HepG2 (cell line): ENCODE data around the gene NDNF. TPM values are rescaled to one million over a fixed set of nuclear protein-coding genes. Genes with fewer than 3 reads are reported as not detected.

ENCODE experiments used
- ATAC-seq: fragments of 200-7000 bp; cut with Tn5 transposase; 3 replicates; pipeline ENCODE4 v1.9.1; 2020; ENCODE audit warnings: mild to moderate bottlenecking, moderate library complexity
- BruUV-seq: library from RNA; stranded (reverse); fragments of 400-500 nt; replicated peaks from 2 replicates; lab custom pipeline; 2021; lab: Mats Ljungman, UMichigan
- CTCF ChIA-PET: fragments of 300-600 bp; formaldehyde crosslinking; extraction: SDS; loops from one replicate; lab custom pipeline; 2021; ENCODE audit warnings: low total read pairs, inconsistent platforms, low intra/inter-chr PET ratio; lab: Yijun Ruan, JAX
- POLR2A ChIA-PET: fragments of 350-600 bp; sonication (Branson Sonifier 250); formaldehyde crosslinking; loops from one replicate; lab custom pipeline; 2020; ENCODE audit warnings: antibody characterized with exemption, inconsistent platforms; lab: Yijun Ruan, JAX
- DNase-seq: peaks from one replicate; pipeline ENCODE4 v3.0.0-alpha.2; 2015; ENCODE audit warnings: low spot score
- FAIRE-seq: peaks from 3 replicates; lab custom pipeline; 2011; peaks lifted over from hg19 to GRCh38; lab: Jason Lieb, UNC
- H2AFZ ChIP-seq: one replicate; pipeline ENCODE4 v1.6.1; 2011; ENCODE audit warnings: low read length, inconsistent platforms
- H3K27ac ChIP-seq: fragments of 300-600 bp; 3 replicates; pipeline ENCODE4 v1.8.0; 2011; ENCODE audit warnings: mixed run types, mild to moderate bottlenecking, mixed read lengths, low read length, inconsistent platforms; ENCODE audit not compliant: insufficient read depth; ENCODE audit errors: extremely low read length
- H3K27me3 ChIP-seq, 2 experiments: fragments of 200-600 bp in 1 of 2; 2 replicates in 1 of 2; 3 replicates in 1 of 2; pipeline versions ENCODE4 v1.6.0 to v1.8.0; 2011; ENCODE audit warnings: low read length in 2 of 2, mild to moderate bottlenecking in 2 of 2, moderate library complexity in 2 of 2, inconsistent platforms in 1 of 2; ENCODE audit not compliant: insufficient read depth in 2 of 2, control insufficient read depth in 1 of 2
- H3K36me3 ChIP-seq, 2 experiments: fragments of 200-600 bp in 1 of 2; replicated peaks in 1 of 2; 2 replicates in 1 of 2; 3 replicates in 1 of 2; pipeline versions ENCODE4 v1.5.1 to v1.8.0; 2011; ENCODE audit warnings: low read length in 2 of 2, inconsistent platforms in 1 of 2; ENCODE audit not compliant: insufficient read depth in 2 of 2, control insufficient read depth in 1 of 2
- H3K4me1 ChIP-seq: 2 replicates; pipeline ENCODE4 v1.5.1; 2012; ENCODE audit warnings: low read length, inconsistent platforms; ENCODE audit not compliant: insufficient read depth
- H3K4me2 ChIP-seq: 2 replicates; pipeline ENCODE4 v1.6.0; 2011; ENCODE audit warnings: low read depth, low read length, inconsistent platforms
- H3K4me3 ChIP-seq, 3 experiments: fragments of 200-600 bp in 1 of 3; sonication (generic), shearing (Covaris generic) in 1 of 3; replicated peaks in 1 of 3; 2 replicates each; pipeline ENCODE4 v1.5.1; 2011 to 2016; ENCODE audit warnings: low read length in 3 of 3, inconsistent platforms in 2 of 3, low read depth in 2 of 3, mild to moderate bottlenecking in 2 of 3, control low read depth in 1 of 3, mixed read lengths in 1 of 3; ENCODE audit not compliant: insufficient read depth in 1 of 3
- H3K79me2 ChIP-seq: one replicate; pipeline ENCODE4 v1.6.1; 2011; ENCODE audit warnings: low read length, inconsistent platforms; ENCODE audit not compliant: insufficient read depth
- H3K9ac ChIP-seq: 2 replicates; pipeline ENCODE4 v1.6.0; 2011; ENCODE audit warnings: mild to moderate bottlenecking, low read depth, low read length, inconsistent platforms; ENCODE audit not compliant: insufficient read depth
- H3K9me3 ChIP-seq: 2 replicates; pipeline ENCODE4 v1.5.1; 2012; ENCODE audit warnings: mild to moderate bottlenecking, low read length
- H4K20me1 ChIP-seq: 2 replicates; pipeline ENCODE4 v1.6.0; 2011; ENCODE audit warnings: inconsistent platforms, mild to moderate bottlenecking, low read length, moderate library complexity; ENCODE audit not compliant: insufficient read depth
- ARID2 ChIP-seq: sonication (generic); formaldehyde crosslinking; IDR thresholded peaks from 2 replicates; pipeline ENCODE4 v1.8.1; 2022; ENCODE audit warnings: mild to moderate bottlenecking, missing genetic modification reagents, borderline replicate concordance
- BCL3 ChIP-seq: sonication (generic); formaldehyde crosslinking; IDR thresholded peaks from 2 replicates; pipeline ENCODE4 v1.5.1; 2020; ENCODE audit warnings: mild to moderate bottlenecking, missing genetic modification reagents, moderate library complexity
- BRD4 ChIP-seq: sonication (generic); formaldehyde crosslinking; IDR thresholded peaks from 2 replicates; pipeline ENCODE4 v1.4.0; 2020; ENCODE audit warnings: missing genetic modification reagents
- CAMTA2 ChIP-seq: sonication (generic); formaldehyde crosslinking; IDR thresholded peaks from 2 replicates; pipeline ENCODE4 v1.4.0; 2020; ENCODE audit warnings: mild to moderate bottlenecking, missing genetic modification reagents, borderline replicate concordance
- KDM1A ChIP-seq: IDR thresholded peaks from 2 replicates; pipeline ENCODE4 v1.6.1; 2016; ENCODE audit warnings: missing compliant biosample characterization
- KLF13 ChIP-seq: sonication (generic); formaldehyde crosslinking; IDR thresholded peaks from 2 replicates; pipeline ENCODE4 v1.4.0; 2020; ENCODE audit warnings: mild to moderate bottlenecking, missing genetic modification reagents
- MBD4 ChIP-seq: IDR thresholded peaks from 2 replicates; pipeline ENCODE4 v1.6.1; 2012; ENCODE audit warnings: low read length, inconsistent platforms, borderline replicate concordance
- MNT ChIP-seq: fragments of 450-650 bp; IDR thresholded peaks from 2 replicates; pipeline ENCODE4 v1.6.1; 2016
- REST ChIP-seq, 2 experiments: IDR thresholded peaks; 2 replicates each; pipeline ENCODE4 v1.6.1; 2011 to 2012; ENCODE audit warnings: low read length in 2 of 2, borderline replicate concordance in 1 of 2, low read depth in 1 of 2, mild to moderate bottlenecking in 1 of 2, moderate library complexity in 1 of 2
- RXRA ChIP-seq: sonication (generic); formaldehyde crosslinking; IDR thresholded peaks from 2 replicates; pipeline ENCODE4 v1.5.1; 2020; ENCODE audit warnings: missing genetic modification reagents
- SKI ChIP-seq: fragments of 450-650 bp; IDR thresholded peaks from one replicate; pipeline ENCODE4 v1.6.1; 2018; ENCODE audit warnings: mild to moderate bottlenecking; ENCODE audit not compliant: partially characterized antibody
- ZMYM3 ChIP-seq: sonication (generic); formaldehyde crosslinking; IDR thresholded peaks from 2 replicates; pipeline ENCODE4 v1.5.1; 2020; ENCODE audit warnings: mild to moderate bottlenecking, missing genetic modification reagents
- ZNF292 ChIP-seq: sonication (generic); formaldehyde crosslinking; IDR thresholded peaks from 2 replicates; pipeline ENCODE4 v1.8.1; 2022; ENCODE audit warnings: mild to moderate bottlenecking, low read depth, missing genetic modification reagents, borderline replicate concordance
- ZNF615 ChIP-seq: sonication (generic); formaldehyde crosslinking; IDR thresholded peaks from 2 replicates; pipeline ENCODE4 v1.5.0; 2020; ENCODE audit warnings: mild to moderate bottlenecking, missing genetic modification reagents, borderline replicate concordance
- ZNF75D ChIP-seq: sonication (generic); formaldehyde crosslinking; IDR thresholded peaks from 2 replicates; pipeline ENCODE4 v1.8.1; 2023; ENCODE audit warnings: missing genetic modification reagents, mild to moderate bottlenecking, borderline replicate concordance
- ZNF761 ChIP-seq: sonication (generic); formaldehyde crosslinking; conservative IDR thresholded peaks from 2 replicates; pipeline ENCODE4 v1.4.0; 2020; ENCODE audit warnings: mild to moderate bottlenecking, missing genetic modification reagents
- WGBS: methylation state at CpG from one replicate; pipeline ENCODE4 v1.1.6; 2017; ENCODE audit warnings: low lambda C conversion rate; 5-methylcytosine and 5-hydroxymethylcytosine counted together
- in situ Hi-C: cut with HindIII; loops from 2 replicates; pipeline ENCODE4 v1.10.0; 2017; ENCODE audit warnings: low pct_unique_long_range_greater_than_20kb; ENCODE audit not compliant: extremely low pct_ligation_motif_present
- intact Hi-C: fragments of 100-400 bp; cut with micrococcal nuclease; formaldehyde crosslinking; loops from one replicate; pipeline ENCODE4 v1.10.0; 2022; ENCODE audit not compliant: unreplicated experiment
- polyA plus RNA-seq, 8 experiments: library from polyadenylated mRNA; depleted of rRNA in 3 of 8; stranded (reverse) in 7 of 8; unstranded in 1 of 8; fragments of >200 nt; fragmentation: Illumina TruSeq in 4 of 8; extraction: Trizol in 4 of 8; gene quantifications; 2 replicates each; pipeline versions ENCODE4 v1.2.1 to v1.2.3, GENCODE V29; 2011 to 2016; ENCODE audit warnings: low read depth in 4 of 8, missing spikeins in 1 of 8, mixed read lengths in 1 of 8; ENCODE audit not compliant: insufficient read depth in 1 of 8
- total RNA-seq, 5 experiments: library from RNA; depleted of rRNA; stranded (reverse); fragments of >200 nt; fragmentation: Illumina TruSeq; extraction: Trizol; gene quantifications; 2 replicates each; pipeline ENCODE4 v1.2.3, GENCODE V29; 2016; ENCODE audit warnings: low read depth in 1 of 5
- TF ChIP-seq, protein P1 (sequence below): sonication (generic); formaldehyde crosslinking; IDR thresholded peaks from 2 replicates; pipeline ENCODE4 v1.5.0; 2020; ENCODE audit warnings: missing genetic modification reagents, mild to moderate bottlenecking, borderline replicate concordance

The NDNF gene
- total and polyA plus RNA-seq, 2 of the 13 experiments (the other 11 are each of a cell fraction or from before 2014, with no cell fraction given) = not detected

DNA sequence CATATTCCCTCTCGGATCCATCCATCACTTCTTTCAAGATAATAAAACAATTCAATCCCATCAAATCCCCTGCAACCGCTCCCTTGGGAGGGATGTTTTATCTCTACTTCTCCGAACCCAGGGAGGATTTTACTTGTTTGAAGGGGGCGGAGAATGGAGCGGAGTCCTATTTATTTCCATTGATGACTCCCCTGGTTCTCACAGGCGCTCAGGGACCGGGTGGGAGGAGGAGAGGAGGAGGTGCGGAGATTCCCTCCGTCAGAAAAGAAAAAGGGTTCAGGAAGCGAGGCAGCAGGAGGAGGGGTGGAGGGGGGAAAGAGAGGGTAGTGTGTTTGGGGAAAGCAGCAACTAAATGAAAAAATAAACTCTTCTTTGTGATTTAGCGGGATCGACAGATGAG, 2.1 kb downstream of the NDNF start:
- no peak for FAIRE-seq
- no TSS peak for BruUV-seq
- intact Hi-C loops = no loop called here
- H3K4me2 ChIP-seq = no peak overlapping the region
- H3K4me3 ChIP-seq = no peak overlapping the region
- peaks cover 6% of the 10 kb centered on the region; the same call in 1 of the 2 replicates for H3K4me1 ChIP-seq
- H3K27me3 ChIP-seq = peaks cover 10 to 43% of the 10 kb centered on the region in 2 experiments
- in situ Hi-C loops = no loop called here
- ChIA-PET CTCF (no interaction called here), POLR2A (no interaction called here)
- H3K27ac ChIP-seq = no peak overlapping the region
- H3K9me3 ChIP-seq = no peaks in the 10 kb centered on the region
- no peak overlapping the region for H3K9ac ChIP-seq
- H4K20me1 ChIP-seq = no peaks in the 10 kb centered on the region
- ATAC-seq = no peak
- 18% methylated on average over 12 of the region's 12 CpGs for WGBS
- no peaks in the 10 kb centered on the region for H3K79me2 ChIP-seq
- no peak for DNase-seq
- H3K36me3 ChIP-seq = no peaks in the 10 kb centered on the region
- no peak overlapping the region for H2AFZ ChIP-seq
- TF ChIP-seq ZNF761 (CRISPR knock-in tag) (no peak), REST (IDR thresholded peaks at IDR 0.05; ENCODE audit: borderline replicate concordance in 1 of 2, low read depth in 1 of 2, low read length in 2 of 2) (no peak), CAMTA2 (CRISPR knock-in tag) (no peak), ZMYM3 (CRISPR knock-in tag) (no peak), BCL3 (CRISPR knock-in tag) (no peak), BRD4 (CRISPR knock-in tag) (no peak), RXRA (CRISPR knock-in tag) (no peak), ZNF75D (CRISPR knock-in tag) (no peak), KLF13 (no peak), MNT (no peak), MBD4 (no peak), KDM1A (CRISPR knock-in tag) (no peak), ZNF292 (CRISPR knock-in tag) (no peak), SKI (no peak), ARID2 (CRISPR knock-in tag) (no peak), ZNF615 (CRISPR knock-in tag) (no peak)
- TF ChIP-seq, protein P1, sequence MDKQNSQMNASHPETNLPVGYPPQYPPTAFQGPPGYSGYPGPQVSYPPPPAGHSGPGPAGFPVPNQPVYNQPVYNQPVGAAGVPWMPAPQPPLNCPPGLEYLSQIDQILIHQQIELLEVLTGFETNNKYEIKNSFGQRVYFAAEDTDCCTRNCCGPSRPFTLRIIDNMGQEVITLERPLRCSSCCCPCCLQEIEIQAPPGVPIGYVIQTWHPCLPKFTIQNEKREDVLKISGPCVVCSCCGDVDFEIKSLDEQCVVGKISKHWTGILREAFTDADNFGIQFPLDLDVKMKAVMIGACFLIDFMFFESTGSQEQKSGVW (CRISPR knock-in tag) = no peak
